ENCODE results near the gene DCK.
"Not testable (repeated sequence)": the region's sequence is repeated elsewhere in the genome, so short reads cannot be mapped to it uniquely, and the experiment has no call there.

Gene DCK

DNA sequence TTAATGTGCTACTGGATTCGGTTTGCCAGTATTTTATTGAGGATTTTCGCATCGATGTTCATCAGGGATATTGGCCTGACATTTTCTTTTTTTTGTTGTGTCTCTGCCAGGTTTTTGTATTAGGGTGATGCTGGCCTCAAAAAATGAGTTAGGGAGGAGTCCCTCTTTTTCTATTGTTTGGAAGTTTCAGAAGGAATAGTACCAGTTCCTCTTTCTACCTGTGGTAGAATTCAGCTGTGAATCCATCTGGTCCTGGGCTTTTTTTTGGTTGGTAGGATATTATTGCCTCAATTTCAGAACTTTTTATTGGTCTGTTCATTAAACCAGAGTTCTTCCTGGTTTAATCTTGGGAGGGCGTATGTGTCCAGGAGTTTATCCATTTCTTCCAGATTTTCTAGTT, 7.9 kb downstream of the DCK start:
- not testable (repeated sequence) for DNase-seq (ENCODE audit: low spot score)

DNA sequence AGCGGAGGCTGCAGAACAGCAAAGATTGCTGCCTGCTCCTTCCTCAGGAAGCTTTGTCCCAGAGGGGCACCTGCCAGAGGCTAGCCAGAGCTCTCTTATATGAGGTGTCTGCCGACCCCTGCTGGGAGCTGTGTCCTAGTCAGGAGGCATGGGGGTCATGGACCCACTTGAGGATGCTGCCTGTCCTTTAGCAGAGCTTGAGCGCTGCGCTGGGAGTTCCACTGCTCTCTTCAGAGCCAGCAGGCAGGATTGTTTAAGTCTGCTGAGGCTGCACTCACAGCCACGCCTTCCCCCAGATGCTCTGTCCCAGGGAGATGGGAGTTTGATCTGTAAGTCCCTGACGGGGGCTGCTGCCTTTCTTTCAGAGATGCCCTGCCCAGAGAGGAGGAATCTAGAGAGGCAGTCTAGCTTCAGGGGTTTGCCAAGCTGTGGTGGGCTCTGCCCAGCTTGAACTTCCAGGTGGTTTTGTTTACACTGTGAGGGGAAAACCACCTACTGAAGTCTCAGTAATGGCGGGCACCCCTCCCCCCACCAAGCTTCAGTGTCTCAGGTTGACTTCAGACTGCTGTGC, 10.9 kb downstream of the DCK start:
- DNase-seq (ENCODE audit: low spot score): no peak

DNA sequence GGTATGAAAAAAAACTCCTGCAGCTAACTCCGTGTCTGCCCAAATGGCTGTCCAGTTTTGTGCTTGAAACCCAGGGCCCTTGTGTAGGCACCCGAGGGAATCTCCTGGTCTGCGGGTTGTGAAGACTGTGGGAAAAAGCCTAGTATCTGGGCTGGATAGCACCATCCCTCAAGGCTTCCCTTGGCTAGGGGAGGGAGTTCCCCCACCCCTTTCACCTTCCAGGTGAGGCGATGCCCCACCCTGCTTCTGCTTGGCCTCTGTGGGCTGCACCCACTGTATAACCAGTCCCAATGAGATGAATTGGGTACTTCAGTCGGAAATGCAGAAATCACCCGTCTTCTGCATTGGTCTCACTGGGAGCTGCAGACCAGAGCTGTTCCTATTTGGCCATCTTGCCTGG, 11.6 kb downstream of the DCK start:
- not testable (repeated sequence) for DNase-seq (ENCODE audit: low spot score)

DNA sequence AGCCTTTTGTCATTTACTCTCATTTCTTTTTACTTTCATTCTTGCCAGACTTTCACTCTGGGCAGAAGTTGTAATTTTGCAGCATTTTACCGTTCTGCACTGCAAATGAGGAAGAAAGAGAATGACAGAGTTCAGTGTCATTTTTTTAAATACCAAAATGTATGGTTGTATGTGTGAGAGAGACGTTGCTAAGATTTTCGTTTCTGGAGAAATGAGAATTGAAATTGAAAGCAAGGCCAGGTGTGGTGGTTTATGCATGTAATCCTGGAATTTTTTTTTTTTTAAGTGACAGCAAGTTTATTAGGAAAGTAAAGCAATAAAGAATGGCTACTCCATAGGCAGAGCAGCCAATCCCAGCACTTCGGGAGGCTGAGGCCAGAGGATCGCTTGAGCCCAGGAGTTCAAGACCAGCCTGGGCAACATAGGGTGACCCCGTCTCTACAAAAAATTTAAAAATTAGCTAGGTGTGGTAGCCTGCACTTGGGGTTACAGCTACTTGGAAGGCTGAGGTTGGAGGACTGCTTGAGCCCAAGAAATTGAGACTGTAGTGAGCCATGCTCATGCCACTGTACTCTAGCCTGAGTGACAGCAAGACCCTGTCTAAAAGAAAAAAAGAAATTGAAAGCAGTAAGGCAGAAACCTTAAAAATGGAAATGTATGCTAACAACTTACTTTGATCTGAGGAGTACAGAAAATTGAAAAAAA, 12.9 kb downstream of the DCK start:
- DNase-seq (ENCODE audit: low spot score): no peak

DNA sequence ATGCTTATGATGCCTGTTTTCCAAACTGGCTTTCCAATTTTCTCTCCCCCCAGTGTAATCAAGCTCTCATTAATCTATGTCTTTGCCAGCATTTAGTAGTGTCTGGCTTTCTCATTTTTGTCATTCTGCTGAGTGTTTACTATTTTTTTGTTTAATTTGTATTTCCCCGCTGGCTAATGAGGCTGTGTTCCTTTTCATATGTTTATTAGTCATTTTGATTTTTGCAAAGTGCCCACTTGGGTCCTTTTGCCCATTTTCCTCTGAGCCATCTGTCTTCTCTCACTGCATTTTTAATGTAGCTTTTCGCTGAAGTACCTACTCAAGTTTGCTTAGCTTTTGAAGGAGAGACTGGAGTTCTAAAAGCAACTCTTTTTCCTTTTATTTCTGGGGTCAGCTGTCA, 14.7 kb downstream of the DCK start:
- DNase-seq (ENCODE audit: low spot score): no peak

DNA sequence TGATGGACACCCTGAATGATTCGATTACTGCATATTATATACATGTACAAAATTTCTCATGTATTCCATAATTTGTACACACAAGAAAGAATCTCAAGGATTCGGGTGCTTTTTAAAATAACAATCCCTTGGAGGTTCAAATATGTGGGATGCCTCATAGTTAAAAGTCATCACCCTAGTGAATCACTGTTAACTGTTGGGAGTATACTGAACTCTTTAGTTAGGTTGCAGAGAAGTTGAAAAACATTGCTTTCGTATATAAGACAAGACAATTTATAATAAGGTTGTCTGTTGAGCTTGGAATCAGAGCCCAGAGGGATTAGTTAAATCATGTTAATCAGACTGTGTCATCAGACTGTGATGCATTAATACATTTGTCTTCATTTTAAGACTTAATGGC, 15.6 kb downstream of the DCK start:
- DNase-seq (ENCODE audit: low spot score): no peak

DNA sequence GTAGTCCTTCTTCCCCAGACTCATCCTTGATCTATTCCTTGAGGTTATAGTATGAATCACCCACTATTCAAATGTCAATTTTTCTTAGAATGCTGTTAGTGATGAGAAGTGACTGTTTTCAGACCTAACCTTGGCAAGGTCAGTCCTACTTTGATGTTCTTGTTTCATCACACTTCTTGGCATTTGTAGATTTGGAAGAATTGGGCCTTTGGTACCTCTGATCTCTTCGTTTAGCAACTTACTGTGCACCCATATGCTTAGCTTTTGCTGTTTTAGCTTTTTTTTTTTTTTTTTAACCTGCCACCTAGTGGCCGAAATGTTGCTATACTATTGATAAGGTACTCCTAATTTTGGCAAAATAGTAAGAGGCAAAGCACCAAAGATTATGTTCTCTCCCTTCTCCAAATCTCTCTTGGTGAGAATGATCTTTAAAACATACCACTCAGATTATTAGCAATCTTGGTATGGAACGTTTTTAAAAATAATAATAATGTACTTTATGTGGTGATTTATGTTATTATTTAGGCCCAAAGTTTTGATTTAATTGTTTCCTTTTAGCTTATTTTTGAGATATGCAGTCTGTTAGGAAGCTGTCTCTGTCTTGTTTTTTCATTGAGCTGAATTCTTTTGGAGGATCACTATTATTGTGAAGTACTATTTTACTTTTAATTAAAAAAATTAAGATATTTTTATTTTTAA, 16.6 kb downstream of the DCK start:
- peak; percentile 13 for DNase-seq (ENCODE audit: low spot score)

DNA sequence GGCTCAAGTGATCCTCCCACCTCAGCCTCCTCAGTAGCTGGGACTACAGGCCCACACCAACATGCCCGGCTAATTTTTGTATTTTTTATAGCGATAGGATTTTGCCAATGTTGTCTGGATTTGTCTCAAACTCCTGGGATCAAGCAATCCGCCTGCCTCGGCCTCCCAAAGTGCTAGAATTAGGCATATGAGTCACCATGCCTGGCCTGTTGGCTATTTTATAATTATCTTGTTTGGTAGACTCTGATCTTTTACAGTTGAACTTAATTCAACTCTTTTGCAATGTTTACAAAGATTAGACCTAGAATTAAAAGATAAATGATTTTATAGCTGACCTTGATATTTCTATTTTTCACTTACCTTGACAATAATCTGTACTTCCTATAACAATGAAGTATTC, 18.0 kb downstream of the DCK start:
- no peak for DNase-seq (ENCODE audit: low spot score)

DNA sequence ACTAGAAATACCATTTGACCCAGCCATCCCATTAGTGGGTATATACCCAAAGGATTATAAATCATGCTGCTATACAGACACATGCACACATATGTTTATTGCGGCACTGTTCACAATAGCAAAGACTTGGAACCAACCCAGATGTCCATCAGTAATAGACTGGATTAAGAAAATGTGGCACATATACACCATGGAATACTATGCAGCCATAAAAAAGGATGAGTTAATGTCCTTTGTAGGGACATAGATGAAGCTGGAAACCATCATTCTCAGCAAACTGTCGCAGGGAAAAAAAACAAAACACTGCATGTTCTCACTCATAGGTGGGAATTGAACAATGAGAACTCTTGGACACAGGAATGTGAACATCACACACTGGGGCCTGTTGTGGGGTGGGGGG, 23.9 kb downstream of the DCK start:
- not testable (repeated sequence) for DNase-seq (ENCODE audit: low spot score)

DNA sequence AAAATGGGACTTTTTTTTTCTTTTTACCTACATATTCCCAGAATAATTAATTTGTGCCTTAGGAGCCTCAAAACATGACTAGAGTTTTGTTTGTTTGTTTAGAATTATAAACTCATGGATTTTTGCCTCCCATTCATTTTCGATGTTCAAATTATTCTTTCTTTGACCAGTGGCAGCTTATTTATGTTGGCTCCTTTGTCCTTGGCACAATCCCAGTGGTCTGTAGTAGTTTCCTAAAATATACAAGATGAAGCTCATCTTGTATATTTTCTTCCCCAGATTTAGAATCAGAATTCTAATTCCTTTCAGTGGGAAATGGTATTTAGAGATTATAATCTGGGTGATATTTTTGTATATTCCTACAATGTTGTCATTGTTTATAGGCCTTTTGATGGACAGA, 27.2 kb downstream of the DCK start:
- no peak for DNase-seq (ENCODE audit: low spot score)

DNA sequence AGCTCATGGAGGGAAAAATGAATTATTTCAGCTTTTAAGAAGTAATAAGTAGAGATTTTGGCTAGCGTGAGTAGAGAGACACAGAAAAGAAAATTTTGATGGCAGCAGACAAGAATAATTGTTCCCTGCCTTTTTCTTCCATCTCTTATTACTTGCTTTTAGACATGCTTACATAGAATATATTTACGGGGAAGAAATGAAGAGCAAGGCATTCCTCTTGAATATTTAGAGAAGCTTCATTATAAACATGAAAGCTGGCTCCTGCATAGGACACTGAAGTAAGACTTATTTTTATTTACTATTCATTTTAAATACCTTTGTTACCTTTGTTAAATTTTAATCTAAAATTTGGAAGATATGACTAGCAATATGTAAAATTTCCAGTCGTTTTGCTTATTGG, 32.2 kb downstream of the DCK start:
- DNase-seq (ENCODE audit: low spot score): no peak

DNA sequence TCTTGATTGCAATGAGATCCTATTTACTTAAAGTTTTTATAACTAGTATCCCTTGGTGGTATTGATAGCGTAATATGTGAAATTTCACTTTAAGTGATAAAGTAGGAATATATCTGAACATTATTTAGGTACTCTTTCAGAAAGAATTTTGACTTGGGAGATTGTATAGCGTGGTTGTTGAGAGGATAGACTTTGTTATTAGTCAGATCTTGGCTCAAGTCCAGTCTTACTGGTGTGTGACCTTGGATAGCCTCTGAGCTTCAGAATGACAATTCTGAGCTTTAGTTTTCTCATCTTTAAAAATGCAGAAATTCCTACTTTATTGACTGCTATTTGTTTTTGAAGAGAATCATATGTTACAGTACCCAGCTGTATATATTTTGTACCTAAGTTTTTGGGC, 32.6 kb downstream of the DCK start:
- DNase-seq (ENCODE audit: low spot score): no peak

DNA sequence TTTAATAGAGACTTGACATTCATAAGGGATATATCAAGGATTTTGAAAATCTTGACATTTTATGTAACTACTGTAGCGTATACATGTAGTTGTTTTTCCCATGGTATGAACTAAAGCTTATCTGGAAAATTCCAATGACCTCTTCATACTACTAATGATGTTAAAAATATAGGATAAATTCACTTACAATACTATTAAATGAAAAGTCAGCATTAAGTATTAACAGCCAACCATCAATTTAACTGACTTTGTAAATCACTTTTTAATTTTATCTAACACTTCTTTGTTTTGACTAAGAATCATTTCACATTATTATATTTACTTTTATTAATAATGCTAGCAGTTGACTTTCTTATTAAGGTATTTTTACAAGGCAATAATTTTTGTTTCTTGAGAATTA, 34.2 kb downstream of the DCK start:
- no peak for DNase-seq (ENCODE audit: low spot score)

DNA sequence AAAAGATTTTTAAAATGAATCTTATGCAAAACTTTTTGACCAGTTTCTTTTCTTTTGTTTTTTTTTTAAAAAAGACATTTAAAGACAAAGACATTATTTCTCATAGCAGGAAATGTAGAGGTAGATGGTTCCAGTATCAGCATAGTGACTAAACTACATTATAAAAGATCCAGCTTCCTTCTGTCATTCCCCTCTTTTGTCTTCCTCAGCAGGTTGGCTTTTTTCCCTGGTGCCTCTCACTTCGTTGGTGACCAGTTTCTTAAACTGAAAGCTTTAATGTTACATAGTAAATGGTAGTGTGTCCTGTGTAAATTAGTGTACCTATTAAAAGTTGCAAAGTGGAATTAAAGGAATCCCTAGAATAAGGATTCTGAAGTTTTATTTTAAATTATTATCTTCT, 36.1 kb downstream of the DCK start:
- no peak for DNase-seq (ENCODE audit: low spot score)

DNA sequence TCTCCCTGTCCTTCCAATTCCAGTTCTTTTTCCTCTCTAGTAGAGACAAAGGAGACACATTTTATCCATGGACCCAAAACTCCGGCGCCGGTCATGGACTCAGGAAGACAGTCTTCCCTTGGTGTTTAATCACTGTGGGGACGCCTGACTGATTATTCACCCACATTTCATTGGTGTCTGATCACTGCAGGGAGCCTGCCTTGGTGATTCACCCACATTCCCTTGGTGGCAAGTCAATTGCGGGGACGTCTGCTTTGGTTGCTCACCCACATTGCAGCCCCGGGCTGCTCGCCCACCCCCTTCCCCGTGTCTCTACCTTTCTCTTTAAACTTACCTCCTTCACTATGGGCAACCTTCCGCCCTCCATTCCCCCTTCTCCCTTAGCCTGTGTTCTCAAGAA, 38.7 kb downstream of the DCK start:
- DNase-seq (ENCODE audit: low spot score): not testable (repeated sequence)

DNA sequence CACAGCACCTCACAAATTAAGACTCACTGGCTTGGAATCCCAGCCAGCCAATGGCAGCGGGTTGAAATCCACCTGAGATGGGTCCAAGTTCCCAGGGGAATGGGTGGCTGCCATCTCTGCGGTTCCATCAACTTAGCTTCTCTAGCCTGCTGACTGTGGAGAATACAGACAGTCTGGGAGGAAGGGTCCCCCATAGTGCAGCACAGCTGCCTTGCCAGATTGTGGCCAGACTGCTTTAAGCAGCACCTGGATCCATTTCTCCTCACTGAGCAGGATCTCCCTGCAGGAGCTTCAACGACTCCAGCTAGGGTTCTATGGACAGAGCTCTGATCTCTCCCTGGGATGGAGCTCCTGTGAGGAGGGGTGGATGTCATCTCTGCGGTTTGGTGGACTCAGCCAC, 51.8 kb downstream of the DCK start:
- no peak for DNase-seq (ENCODE audit: low spot score)

DNA sequence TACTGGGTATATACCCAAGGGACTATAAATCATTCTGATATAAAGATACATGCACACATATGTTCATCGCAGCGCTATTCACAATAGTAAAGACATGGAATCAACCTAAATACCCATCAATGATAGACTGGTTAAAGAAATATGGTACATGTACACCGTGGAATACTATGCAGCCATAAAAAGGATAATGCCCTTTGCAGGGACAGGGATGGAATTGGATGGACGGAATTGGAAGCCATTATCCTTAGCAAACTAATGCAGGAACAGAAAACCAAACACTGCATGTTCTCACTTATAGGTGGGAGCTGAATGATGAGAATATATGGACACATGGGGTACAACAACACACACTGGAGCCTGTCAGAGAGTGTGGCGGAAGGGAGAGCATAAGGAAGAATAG, 55.9 kb downstream of the DCK start:
- DNase-seq (ENCODE audit: low spot score): no peak

DNA sequence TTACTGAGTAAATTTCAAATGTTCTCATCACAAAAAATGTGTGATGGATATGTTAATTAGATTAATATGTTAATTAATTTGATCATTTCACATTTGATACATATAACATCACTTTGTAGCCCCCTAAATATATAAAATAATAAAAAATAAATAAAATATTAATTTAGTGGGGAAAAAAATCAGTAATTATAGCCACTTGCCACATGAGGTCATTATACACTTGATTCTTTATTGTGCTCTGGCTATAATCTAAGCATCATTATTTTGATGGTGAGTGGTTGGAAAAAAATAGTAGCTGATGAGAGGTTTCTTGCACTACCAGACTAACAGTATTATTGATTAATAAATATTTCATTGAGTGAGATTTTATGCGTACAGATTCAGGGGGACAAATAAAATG, 57.4 kb downstream of the DCK start:
- peak; percentile 2 for DNase-seq (ENCODE audit: low spot score)

DNA sequence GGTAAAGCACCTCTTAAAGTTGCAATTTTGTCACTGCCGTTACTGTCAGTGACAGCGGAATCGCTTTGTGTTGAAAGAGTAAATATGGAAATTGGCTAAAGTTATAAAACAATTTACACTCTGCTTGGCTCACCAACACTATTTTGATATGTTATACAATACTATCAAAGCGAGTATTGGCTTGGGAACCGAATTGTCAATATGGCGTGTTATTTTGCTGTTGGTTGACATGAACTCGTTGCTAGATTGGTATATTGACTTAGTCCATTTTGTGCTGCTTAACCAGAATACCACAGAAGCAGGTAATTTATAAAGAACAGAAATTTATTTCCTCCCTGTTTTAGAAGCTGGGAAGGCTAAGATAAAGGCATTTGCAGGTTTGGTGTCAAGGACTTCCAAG, 58.6 kb downstream of the DCK start:
- DNase-seq (ENCODE audit: low spot score): no peak

DNA sequence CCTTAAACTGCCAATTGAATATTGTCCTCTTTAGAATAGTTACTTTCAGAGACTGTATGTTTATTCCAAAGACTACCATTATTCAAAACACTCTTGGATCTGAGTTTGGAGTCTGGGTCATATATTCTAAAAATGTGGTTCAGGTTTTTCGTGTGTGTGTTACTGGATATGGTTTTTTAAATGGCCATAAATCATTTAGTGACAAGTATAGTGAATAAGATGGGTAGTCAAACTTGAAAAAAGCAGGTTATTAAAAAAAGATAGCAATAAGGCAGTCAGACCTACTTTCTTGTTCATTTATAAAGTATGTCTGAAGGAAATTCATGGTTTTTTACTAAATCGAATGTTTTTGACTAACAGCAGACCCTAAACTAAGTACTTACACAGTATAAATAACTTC, 59.3 kb downstream of the DCK start:
- no peak for DNase-seq (ENCODE audit: low spot score)

DNA sequence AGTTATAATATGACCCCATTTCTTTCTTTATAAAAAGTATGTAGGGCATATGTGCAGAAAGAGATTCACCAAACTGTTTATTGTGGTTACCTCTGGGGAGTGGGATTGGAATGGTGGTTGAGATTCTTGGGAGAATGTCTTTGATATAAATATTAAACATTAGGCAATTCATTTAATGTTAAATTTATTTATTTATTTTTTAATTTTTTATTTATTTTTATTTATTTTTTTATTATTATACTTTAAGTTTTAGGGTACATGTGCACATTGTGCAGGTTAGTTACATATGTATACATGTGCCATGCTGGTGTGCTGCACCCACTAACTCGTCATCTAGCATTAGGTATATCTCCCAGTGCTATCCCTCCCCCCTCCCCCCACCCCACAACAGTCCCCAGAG, 60.2 kb downstream of the DCK start:
- not testable (repeated sequence) for DNase-seq (ENCODE audit: low spot score)

DNA sequence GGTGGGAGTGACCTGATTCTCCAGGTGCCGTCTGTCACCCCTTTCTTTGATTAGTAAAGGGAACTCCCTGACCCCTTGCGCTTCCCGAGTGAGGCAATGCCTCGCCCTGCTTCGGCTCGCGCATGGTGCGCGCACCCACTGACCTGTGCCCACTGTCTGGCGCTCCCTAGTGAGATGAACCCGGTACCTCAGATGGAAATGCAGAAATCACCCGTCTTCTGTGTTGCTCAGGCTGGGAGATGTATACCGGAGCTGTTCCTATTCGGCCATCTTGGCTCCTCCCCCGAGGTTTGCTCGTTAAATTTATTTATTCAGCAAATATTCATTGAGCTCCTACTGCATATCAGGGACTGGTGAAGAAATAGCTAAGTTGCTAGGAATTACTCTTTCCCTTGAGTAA, 66.1 kb downstream of the DCK start:
- peak; percentile 48 for DNase-seq (ENCODE audit: low spot score)

DNA sequence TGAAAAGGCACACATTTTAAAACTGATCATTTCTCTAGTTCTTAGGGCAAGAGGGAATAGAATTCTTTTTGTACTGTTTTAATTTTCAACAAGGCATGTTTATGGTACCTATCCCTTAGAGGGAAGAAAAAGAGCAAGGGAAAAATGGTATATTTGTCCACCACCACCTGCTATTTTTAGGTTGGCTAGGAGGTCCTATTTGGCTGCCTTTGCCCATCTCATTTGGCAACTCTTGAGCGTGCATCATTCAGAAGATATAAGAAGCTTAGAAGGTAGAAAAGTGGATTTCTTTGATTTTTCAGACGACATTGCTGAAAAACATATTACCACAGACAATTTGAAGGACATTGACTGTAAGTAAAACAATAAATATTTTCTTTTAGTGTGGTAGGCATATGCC, 69.0 kb downstream of the DCK start:
- DNase-seq (ENCODE audit: low spot score): no peak

DNA sequence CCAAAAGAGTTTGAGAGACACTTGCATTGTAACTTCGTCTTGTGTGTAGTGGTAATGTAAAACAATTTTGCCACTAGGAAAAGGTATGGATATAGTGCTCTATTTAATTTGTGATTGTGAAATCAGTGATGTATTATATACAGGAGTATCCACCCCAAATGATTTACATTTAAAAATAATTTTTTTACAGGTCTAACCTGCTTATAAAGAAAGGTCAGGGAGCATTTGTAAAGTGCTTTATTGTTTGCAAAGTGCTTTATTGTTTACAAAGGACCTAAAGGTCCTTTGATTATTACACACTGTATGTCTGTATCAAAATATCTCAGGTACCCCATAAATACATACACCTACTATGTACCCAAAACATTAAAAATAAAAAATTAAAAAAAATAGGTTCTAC, 70.3 kb downstream of the DCK start:
- no peak for DNase-seq (ENCODE audit: low spot score)
